ENCODE data around the gene ELF4.

GRCh38 chrX:130136961-130137360 lies 26.7 kb upstream of the ELF4 start:
- no peak for TF ChIP-seq CTCF (conservative IDR thresholded peaks at IDR 0.05; ENCODE audit: low read depth, low read length)
- TF ChIP-seq CEBPB (IDR thresholded peaks at IDR 0.05; ENCODE audit: low read depth, low read length) = no peak
- no peak for TF ChIP-seq MAFK (IDR thresholded peaks at IDR 0.05; ENCODE audit: low read depth, low read length)
- no peak for TF ChIP-seq POLR2A (IDR thresholded peaks at IDR 0.05; ENCODE audit: low read depth, low read length)
